Panc1 (cell line): ENCODE measurements around the gene RNU6-7.

Experiments
- TF ChIP-seq, protein P1 (sequence below): fragments of 450-650 bp; IDR thresholded peaks from 2 replicates; pipeline ENCODE4 v1.5.1; 2017; ENCODE audit warnings: mild to moderate bottlenecking
- TF ChIP-seq, protein P2 (sequence below), 2 experiments: IDR thresholded peaks; 2 replicates each; pipeline ENCODE4 v1.6.1; 2011 to 2012; ENCODE audit warnings: low read depth in 2 of 2, control low read depth in 1 of 2, low read length in 1 of 2, mild to moderate bottlenecking in 1 of 2, moderate library complexity in 1 of 2; ENCODE audit not compliant: insufficient read depth in 1 of 2

DNA sequence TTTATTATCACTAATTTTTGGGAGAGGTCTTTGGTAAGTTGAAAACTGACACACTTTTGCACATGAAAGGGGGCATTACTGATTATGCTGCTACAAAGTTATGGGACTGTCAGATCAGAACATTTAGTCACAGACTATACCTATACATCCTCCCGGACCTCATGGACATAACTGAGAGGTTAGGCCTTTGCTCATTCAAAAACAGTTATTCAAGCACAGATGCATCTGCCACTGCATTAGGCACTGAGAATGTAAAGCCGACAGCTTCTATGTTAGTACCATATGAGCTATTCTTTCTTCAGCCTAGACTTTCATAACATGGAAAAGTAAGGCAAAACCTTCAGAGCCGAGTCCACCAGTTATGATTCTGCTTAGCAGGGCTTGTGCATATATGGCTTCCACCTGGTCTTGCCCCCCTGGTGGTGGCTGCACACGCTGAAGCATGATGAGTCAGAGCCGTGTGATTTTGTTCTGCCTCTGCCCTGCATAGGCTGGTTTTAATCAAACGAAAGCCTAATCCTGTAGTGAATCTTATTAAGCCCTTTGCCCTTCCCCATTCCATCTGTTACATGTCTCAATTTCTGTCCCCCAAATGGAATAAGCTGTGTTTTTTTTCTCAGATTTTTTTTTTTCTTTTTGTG lies 23.0 kb downstream of the RNU6-7 start:
- TF ChIP-seq, protein P1, sequence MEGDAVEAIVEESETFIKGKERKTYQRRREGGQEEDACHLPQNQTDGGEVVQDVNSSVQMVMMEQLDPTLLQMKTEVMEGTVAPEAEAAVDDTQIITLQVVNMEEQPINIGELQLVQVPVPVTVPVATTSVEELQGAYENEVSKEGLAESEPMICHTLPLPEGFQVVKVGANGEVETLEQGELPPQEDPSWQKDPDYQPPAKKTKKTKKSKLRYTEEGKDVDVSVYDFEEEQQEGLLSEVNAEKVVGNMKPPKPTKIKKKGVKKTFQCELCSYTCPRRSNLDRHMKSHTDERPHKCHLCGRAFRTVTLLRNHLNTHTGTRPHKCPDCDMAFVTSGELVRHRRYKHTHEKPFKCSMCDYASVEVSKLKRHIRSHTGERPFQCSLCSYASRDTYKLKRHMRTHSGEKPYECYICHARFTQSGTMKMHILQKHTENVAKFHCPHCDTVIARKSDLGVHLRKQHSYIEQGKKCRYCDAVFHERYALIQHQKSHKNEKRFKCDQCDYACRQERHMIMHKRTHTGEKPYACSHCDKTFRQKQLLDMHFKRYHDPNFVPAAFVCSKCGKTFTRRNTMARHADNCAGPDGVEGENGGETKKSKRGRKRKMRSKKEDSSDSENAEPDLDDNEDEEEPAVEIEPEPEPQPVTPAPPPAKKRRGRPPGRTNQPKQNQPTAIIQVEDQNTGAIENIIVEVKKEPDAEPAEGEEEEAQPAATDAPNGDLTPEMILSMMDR: no peak
- TF ChIP-seq, protein P2, sequence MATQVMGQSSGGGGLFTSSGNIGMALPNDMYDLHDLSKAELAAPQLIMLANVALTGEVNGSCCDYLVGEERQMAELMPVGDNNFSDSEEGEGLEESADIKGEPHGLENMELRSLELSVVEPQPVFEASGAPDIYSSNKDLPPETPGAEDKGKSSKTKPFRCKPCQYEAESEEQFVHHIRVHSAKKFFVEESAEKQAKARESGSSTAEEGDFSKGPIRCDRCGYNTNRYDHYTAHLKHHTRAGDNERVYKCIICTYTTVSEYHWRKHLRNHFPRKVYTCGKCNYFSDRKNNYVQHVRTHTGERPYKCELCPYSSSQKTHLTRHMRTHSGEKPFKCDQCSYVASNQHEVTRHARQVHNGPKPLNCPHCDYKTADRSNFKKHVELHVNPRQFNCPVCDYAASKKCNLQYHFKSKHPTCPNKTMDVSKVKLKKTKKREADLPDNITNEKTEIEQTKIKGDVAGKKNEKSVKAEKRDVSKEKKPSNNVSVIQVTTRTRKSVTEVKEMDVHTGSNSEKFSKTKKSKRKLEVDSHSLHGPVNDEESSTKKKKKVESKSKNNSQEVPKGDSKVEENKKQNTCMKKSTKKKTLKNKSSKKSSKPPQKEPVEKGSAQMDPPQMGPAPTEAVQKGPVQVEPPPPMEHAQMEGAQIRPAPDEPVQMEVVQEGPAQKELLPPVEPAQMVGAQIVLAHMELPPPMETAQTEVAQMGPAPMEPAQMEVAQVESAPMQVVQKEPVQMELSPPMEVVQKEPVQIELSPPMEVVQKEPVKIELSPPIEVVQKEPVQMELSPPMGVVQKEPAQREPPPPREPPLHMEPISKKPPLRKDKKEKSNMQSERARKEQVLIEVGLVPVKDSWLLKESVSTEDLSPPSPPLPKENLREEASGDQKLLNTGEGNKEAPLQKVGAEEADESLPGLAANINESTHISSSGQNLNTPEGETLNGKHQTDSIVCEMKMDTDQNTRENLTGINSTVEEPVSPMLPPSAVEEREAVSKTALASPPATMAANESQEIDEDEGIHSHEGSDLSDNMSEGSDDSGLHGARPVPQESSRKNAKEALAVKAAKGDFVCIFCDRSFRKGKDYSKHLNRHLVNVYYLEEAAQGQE (IDR thresholded peaks at IDR 0.05; ENCODE audit: insufficient read depth in 1 of 2, low read depth in 2 of 2, low read length in 1 of 2): no peak
